Measurements from ENCODE around the gene BCDIN3D. TPM values are rescaled to one million over a fixed set of nuclear protein-coding genes. Genes with fewer than 3 reads are reported as not detected.

BCDIN3D gene
- total RNA-seq: 3.0 and 4.2 TPM in 2 replicates

GRCh38 chr12:49842519-49843352 is at the start of gene BCDIN3D:
Gene BCDIN3D (minus strand): TSS chr12:49843106. CDS start chr12:49843087, 19 bp downstream.

GRCh38 chr12:49828133-49829091 is 14.5 kb downstream of the BCDIN3D start, which contains the start of gene NCKAP5L:
Gene NCKAP5L (minus strand): TSS chr12:49828413. CDS start chr12:49804044, 24,369 bp downstream.

Other genes with a start within 250 kb of the BCDIN3D start
- gene FAM186B, start 237.5 kb downstream of the BCDIN3D start, total RNA-seq: 0.20 and 0.40 TPM in 2 replicates
- gene PRPF40B, start 219.5 kb downstream of the BCDIN3D start, total RNA-seq: 11.3 and 13.0 TPM in 2 replicates
- 40.0 and 40.6 TPM in 2 replicates for gene FMNL3, start 135.7 kb downstream of the BCDIN3D start, total RNA-seq
- gene TMBIM6, start 101.5 kb downstream of the BCDIN3D start, total RNA-seq: 405 and 476 TPM in 2 replicates
- 16.7 and 21.8 TPM in 2 replicates for gene NCKAP5L, start 14.7 kb downstream of the BCDIN3D start, total RNA-seq
- gene FAIM2, start 60.8 kb upstream of the BCDIN3D start, total RNA-seq: 3.7 and 8.3 TPM in 2 replicates
- gene AQP2, start 107.6 kb upstream of the BCDIN3D start, total RNA-seq: 0.07 TPM in 1 of 2 replicates, not detected in the other
- 0.23 and 0.52 TPM in 2 replicates for gene AQP5, start 118.8 kb upstream of the BCDIN3D start, total RNA-seq
- gene AQP6, start 129.8 kb upstream of the BCDIN3D start, total RNA-seq: 0.10 and 0.20 TPM in 2 replicates
- 14.5 and 28.6 TPM in 2 replicates for gene RACGAP1, start 182.4 kb upstream of the BCDIN3D start, total RNA-seq
- gene ASIC1, start 214.5 kb upstream of the BCDIN3D start, total RNA-seq: 3.5 and 3.6 TPM in 2 replicates
- 31.9 and 37.6 TPM in 2 replicates for gene SMARCD1, start 242.2 kb upstream of the BCDIN3D start, total RNA-seq